Smooth muscle cell (in vitro differentiated cells): ENCODE results near the gene CSNK1G2. TPM values are rescaled to one million over a fixed set of nuclear protein-coding genes. Genes with fewer than 3 reads are reported as not detected.

Experiments
- DNase-seq: peaks from one replicate; lab custom pipeline; 2025; ENCODE audit not compliant: unreplicated experiment; lab: John Stamatoyannopoulos, UW
- H2AFZ ChIP-seq: fragments of 200-600 bp; sonication (generic); 2 replicates; pipeline ENCODE4 v1.6.0; 2016; ENCODE audit warnings: antibody characterized with exemption, low read depth, mild to moderate bottlenecking
- H3F3A ChIP-seq: fragments of 200-600 bp; sonication (generic); 2 replicates; pipeline ENCODE4 v1.6.0; 2017; ENCODE audit warnings: antibody characterized with exemption, low read depth
- H3K27ac ChIP-seq: fragments of 200-600 bp; sonication (generic); 2 replicates; pipeline ENCODE4 v1.5.1; 2016; ENCODE audit warnings: low read depth, mild to moderate bottlenecking
- H3K27me3 ChIP-seq: fragments of 200-600 bp; sonication (generic); 2 replicates; pipeline ENCODE4 v1.6.1; 2016; ENCODE audit warnings: low read depth, mild to moderate bottlenecking
- H3K36me3 ChIP-seq: fragments of 200-600 bp; sonication (generic); 2 replicates; pipeline ENCODE4 v1.5.1; 2016; ENCODE audit warnings: low read depth
- H3K4me1 ChIP-seq: fragments of 200-600 bp; sonication (generic); 2 replicates; pipeline ENCODE4 v1.5.1; 2016; ENCODE audit warnings: low read depth
- H3K4me2 ChIP-seq: fragments of 200-600 bp; sonication (generic); 2 replicates; pipeline ENCODE4 v1.6.0; 2016; ENCODE audit warnings: mild to moderate bottlenecking
- H3K4me3 ChIP-seq: fragments of 200-600 bp; sonication (generic); 2 replicates; pipeline ENCODE4 v1.5.1; 2016; ENCODE audit warnings: mild to moderate bottlenecking
- H3K79me2 ChIP-seq: fragments of 200-600 bp; sonication (generic); 2 replicates; pipeline ENCODE4 v1.6.0; 2016; ENCODE audit warnings: low read depth, mild to moderate bottlenecking
- H3K9ac ChIP-seq: fragments of 200-600 bp; sonication (generic); 2 replicates; pipeline ENCODE4 v1.6.0; 2016; ENCODE audit warnings: low read depth
- H3K9me3 ChIP-seq: fragments of 200-600 bp; sonication (generic); replicated peaks from 2 replicates; pipeline ENCODE4 v1.5.1; 2016; ENCODE audit warnings: low read depth
- H4K20me1 ChIP-seq: fragments of 200-600 bp; sonication (generic); 2 replicates; pipeline ENCODE4 v1.6.0; 2016; ENCODE audit warnings: low read depth
- WGBS: methylation state at CpG from one replicate; pipeline ENCODE4 v1.1.7; 2016; ENCODE audit warnings: low lambda C conversion rate; 5-methylcytosine and 5-hydroxymethylcytosine counted together
- polyA plus RNA-seq: library from polyadenylated mRNA; unstranded; fragments of >200 nt; fragmentation: Nextera tagmentation; extraction: Ambion mirVana; gene quantifications from 2 replicates; pipeline ENCODE4 v1.2.1, GENCODE V29; 2016
- total RNA-seq: library from RNA; depleted of rRNA; stranded (reverse); fragments of >200 nt; gene quantifications from 2 replicates; pipeline ENCODE4 v1.2.3, GENCODE V29; 2014
- TF ChIP-seq, protein P1 (sequence below): fragments of 200-600 bp; sonication (generic); IDR thresholded peaks from 2 replicates; pipeline ENCODE4 v1.5.1; 2017; ENCODE audit warnings: borderline replicate concordance, mild to moderate bottlenecking, antibody characterized with exemption; ENCODE audit not compliant: insufficient read depth, poor library complexity, severe bottlenecking

CSNK1G2 gene
- total and polyA plus RNA-seq, 2 experiments from 2014 or later, result 53.5 to 74.9 TPM

GRCh38 chr19:1956122-1956494 is 15.1 kb downstream of the CSNK1G2 start:
- no peak overlapping the region for H2AFZ ChIP-seq
- no peak overlapping the region for H3K27ac ChIP-seq
- no peaks in the 10 kb centered on the region for H3F3A ChIP-seq
- no peak overlapping the region for H3K4me3 ChIP-seq
- H3K4me1 ChIP-seq, result no peaks in the 10 kb centered on the region
- no peak overlapping the region for H3K9ac ChIP-seq
- H4K20me1 ChIP-seq, result peaks cover 94% of the 10 kb centered on the region
- H3K4me2 ChIP-seq, result no peak overlapping the region
- TF ChIP-seq, protein P1, sequence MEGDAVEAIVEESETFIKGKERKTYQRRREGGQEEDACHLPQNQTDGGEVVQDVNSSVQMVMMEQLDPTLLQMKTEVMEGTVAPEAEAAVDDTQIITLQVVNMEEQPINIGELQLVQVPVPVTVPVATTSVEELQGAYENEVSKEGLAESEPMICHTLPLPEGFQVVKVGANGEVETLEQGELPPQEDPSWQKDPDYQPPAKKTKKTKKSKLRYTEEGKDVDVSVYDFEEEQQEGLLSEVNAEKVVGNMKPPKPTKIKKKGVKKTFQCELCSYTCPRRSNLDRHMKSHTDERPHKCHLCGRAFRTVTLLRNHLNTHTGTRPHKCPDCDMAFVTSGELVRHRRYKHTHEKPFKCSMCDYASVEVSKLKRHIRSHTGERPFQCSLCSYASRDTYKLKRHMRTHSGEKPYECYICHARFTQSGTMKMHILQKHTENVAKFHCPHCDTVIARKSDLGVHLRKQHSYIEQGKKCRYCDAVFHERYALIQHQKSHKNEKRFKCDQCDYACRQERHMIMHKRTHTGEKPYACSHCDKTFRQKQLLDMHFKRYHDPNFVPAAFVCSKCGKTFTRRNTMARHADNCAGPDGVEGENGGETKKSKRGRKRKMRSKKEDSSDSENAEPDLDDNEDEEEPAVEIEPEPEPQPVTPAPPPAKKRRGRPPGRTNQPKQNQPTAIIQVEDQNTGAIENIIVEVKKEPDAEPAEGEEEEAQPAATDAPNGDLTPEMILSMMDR, result no peak
- 95% methylated on average over 12 of the region's 12 CpGs for WGBS
- DNase-seq, result no peak
- H3K36me3 ChIP-seq, result no peaks in the 10 kb centered on the region
- no peaks in the 10 kb centered on the region for H3K27me3 ChIP-seq
- H3K79me2 ChIP-seq, result peaks cover 78% of the 10 kb centered on the region
- H3K9me3 ChIP-seq, result no peaks in the 10 kb centered on the region

GRCh38 chr19:1956868-1957492 is 16.0 kb downstream of the CSNK1G2 start:
- H3K79me2 ChIP-seq, result peaks cover 79% of the 10 kb centered on the region
- no peak for DNase-seq
- no peaks in the 10 kb centered on the region for H3K27me3 ChIP-seq
- 91% methylated on average over 28 of the region's 28 CpGs for WGBS
- H3K4me3 ChIP-seq, result no peak overlapping the region
- H3K4me2 ChIP-seq, result no peak overlapping the region
- no peaks in the 10 kb centered on the region for H3K4me1 ChIP-seq
- H2AFZ ChIP-seq, result no peak overlapping the region
- no peak overlapping the region for H3K9ac ChIP-seq
- no peaks in the 10 kb centered on the region for H3K9me3 ChIP-seq
- no peaks in the 10 kb centered on the region for H3K36me3 ChIP-seq
- TF ChIP-seq, protein P1, result no peak
- peaks cover 95% of the 10 kb centered on the region for H4K20me1 ChIP-seq
- H3K27ac ChIP-seq, result no peak overlapping the region
- no peaks in the 10 kb centered on the region for H3F3A ChIP-seq

GRCh38 chr19:1957562-1958248 is 16.7 kb downstream of the CSNK1G2 start:
- Histone ChIP-seq H3K4me1 (no peaks in the 10 kb centered on the region), H2AFZ (no peak overlapping the region), H3K27ac (no peak overlapping the region), H4K20me1 (peaks cover 95% of the 10 kb centered on the region), H3K79me2 (peaks cover 79% of the 10 kb centered on the region), H3K36me3 (no peaks in the 10 kb centered on the region), H3K4me2 (no peak overlapping the region), H3K9me3 (no peaks in the 10 kb centered on the region), H3K4me3 (no peak overlapping the region), H3K27me3 (no peaks in the 10 kb centered on the region), H3F3A (no peaks in the 10 kb centered on the region), H3K9ac (no peak overlapping the region)
- DNase-seq, result no peak
- WGBS, result 96% methylated on average over 38 of the region's 40 CpGs
- TF ChIP-seq, protein P1, result no peak
